HS-27A (cell line): ENCODE measurements around the gene SCGB3A2.
"Not testable (repeated sequence)": the region's sequence is repeated elsewhere in the genome, so short reads cannot be mapped to it uniquely, and the experiment has no call there.

Experiments
- DNase-seq: peaks from one replicate; pipeline ENCODE4 v3.0.0-alpha.2; 2012; ENCODE audit warnings: low read depth, missing footprints

SCGB3A2 gene

DNA sequence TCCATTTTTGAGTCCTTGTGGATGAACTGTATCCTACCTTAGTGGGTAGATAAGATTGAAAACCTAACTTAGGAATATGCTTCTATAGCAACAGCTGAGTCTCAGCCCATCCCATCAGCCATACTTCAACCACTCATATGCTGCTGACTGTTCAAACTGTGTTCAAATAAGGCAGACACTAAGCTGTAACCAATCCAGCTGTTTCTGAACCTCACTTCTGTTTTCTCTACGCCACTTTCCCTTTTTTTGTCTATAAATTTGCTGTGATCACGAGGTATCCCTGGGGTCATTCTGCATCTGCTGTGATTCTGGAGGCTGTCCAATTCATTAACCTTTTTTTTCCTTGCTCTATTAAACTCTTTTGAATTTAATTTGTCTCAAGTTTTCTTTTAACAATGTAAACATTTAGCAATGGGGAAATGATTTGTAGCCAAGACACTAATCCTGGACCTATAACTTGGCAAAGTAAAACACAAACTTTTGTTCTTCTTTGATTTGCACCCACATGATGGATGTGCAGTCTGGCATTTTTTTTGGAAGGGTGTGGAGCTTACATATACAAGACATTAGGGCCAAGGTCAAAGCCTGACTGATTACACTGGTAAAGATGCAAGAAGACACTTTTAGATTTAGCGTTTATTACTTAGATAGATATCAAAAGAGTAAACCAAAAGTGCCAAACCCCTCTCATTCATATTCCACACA is 14.9 kb upstream of the SCGB3A2 start:
- no peak for DNase-seq

GRCh38 chr5:147869112-147869511 is 9.4 kb upstream of the SCGB3A2 start:
- DNase-seq, result no peak

DNA sequence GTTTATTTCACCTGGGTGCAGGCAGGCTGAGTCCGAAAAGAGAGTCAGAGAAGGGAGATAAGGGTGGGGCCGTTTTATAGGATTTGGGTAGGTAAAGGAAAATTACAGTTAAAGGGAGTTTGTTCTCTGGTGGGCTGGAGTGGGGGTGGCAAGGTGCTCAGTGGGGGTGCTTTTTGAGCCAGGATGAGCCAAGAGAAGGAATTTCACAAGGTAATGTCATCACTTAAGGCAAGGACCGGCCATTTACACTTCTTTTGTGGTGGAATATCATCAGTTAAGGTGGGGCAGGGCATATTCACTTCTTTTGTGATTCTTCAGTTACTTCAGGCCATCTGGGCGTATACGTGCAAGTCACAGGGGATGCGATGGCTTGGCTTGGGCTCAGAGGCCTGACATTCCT is 8.6 kb upstream of the SCGB3A2 start:
- DNase-seq, result not testable (repeated sequence)

- DNase-seq, result not testable (repeated sequence)
Observed at GRCh38 chr5:147871980-147872549, 6.4 kb upstream of the SCGB3A2 start.

GRCh38 chr5:147872744-147873435 is 5.6 kb upstream of the SCGB3A2 start:
- DNase-seq, result not testable (repeated sequence)

- DNase-seq, result not testable (repeated sequence)
Observed at GRCh38 chr5:147874118-147874875, 4.2 kb upstream of the SCGB3A2 start.

DNA sequence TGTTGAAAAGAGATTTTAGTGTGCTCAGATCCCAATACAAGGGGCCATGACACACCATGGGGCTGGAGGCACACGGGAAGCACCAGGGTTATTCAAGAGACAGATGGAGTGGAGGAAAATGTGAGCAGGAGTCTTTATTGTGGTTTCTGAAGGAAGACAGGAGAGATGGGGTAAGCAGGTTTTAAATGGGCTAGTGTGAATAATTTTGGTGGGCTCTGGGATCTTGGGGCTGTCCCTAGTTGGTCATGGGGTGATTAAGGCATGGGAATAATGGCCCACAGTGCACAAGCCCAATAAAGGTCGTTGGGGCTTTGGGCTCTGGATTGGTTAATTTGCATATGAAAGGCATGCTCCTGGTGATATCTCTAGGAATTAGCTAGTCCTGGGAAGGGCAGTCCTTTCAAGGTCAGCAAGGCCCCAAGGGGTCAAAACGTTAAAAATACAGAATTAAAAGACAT is 3.6 kb upstream of the SCGB3A2 start:
- DNase-seq, result no peak

GRCh38 chr5:147876141-147876540 is 2.4 kb upstream of the SCGB3A2 start:
- no peak for DNase-seq

DNA sequence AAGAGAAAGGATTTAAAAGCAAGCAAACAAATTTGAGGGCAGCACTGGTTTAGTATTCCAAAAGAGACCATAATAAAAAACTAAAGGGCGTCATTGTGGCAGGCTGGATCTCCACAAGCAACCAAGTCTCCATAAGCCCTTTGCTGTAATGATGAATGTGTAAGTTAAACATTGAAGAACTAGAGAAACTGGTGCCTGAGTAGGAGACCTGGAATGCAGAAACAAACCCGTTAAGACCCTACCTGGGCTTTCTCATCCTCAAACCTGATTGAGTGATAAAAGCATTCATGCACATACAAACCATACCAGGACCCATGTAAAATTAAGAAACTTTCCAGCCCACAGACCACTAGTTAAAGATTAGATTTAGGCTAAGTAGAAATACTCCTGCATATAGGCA is 1.9 kb upstream of the SCGB3A2 start:
- no peak for DNase-seq

DNA sequence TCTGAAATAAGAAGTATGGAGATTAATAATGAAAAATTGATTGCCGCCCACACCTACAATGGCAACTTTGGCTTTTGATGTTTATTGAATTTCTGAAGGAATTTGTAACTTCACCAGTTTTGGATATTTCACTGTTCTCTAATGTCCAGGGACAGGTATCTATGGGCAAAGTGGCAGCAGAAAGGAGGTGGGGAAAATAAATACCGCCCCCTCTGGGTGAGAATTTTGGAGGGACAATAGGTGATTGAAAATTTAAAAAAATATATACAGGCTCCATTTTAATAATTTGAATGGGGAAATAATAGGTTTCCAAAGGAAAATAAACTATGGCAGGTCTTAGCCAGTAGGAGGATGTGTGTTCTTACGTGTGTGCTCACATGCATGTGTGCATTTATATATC is 1.3 kb downstream of the SCGB3A2 start:
- DNase-seq, result no peak

GRCh38 chr5:147880487-147880886 is 2.0 kb downstream of the SCGB3A2 start:
- no peak for DNase-seq

DNA sequence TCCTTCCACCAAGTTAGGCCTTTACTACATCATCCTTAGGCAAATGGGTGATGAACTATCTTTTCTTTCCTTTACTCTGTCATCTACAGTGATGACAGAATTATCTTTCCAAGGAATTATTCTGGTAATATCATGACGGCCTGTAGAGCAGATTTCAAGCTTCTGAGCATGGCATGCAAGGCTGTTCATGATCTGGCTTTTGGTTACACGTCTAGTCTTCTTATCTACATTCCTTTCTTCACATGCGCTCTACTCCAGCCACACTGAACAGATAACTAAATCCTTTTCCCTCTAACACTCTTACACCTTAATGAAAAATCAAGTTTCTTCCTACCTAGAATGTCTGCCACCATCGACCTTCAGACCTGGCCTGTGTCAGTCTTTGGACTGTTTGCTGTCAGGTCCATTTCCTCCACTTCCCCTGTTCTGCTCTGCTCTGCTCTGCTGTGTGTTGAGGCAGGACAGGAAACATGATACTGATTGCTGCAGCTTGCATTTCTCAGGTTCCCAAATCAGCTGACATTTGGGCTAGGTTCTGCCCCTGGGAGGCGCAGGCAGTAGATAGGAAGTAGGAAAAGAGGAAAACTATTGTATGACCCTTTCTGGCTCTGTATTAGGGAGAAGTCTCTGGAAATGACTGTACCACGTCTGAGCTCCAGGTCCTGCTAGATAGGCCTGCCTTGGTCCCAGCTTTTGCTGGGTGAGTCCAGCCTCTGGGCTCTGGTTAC is 4.2 kb downstream of the SCGB3A2 start:
- no peak for DNase-seq

DNA sequence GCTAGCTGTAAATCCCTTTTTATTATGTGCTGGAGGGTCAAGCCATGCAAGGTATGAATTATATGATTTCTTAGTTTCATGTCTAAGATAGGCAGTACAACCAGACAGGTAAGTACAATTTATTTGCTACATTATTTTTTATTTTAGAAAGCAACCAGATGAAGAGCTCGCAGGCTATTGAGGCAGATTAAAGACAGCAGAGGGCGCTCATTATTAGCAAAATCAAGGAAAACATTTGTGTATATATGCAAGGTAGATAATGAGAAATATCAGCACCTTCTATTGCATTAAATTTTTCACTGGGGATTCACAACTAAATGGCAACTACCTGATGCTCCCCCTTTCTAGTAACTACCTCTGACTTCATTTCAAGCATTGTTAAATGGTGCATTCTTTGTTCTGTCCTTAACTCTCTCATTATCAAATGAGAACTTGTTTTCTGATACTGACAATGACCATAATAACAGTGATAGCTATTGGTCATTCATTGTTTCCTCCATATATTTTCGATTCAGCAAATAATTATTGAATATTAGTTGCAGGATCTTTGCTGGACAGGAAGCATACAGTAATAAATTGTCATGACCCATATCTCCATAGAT is 8.6 kb downstream of the SCGB3A2 start:
- DNase-seq, result no peak

DNA sequence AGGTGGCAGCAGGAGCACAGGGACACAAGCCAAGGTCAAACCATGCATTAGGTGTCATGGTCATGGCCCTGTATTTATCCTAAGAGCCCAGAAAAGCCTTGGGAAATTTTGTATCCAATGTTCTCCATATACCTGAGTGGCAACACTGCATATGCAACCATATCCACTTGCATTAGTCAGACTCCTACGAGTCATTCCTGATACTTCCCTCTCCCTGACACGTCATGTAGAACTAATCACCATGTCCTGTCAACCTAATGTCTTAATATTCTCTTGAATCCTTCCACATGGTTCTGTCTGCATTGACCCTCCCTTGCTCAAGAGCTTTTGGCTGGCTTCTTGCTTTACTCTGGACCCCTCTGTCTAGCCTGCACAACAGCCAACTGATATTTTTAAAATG is 9.4 kb downstream of the SCGB3A2 start:
- no peak for DNase-seq

DNA sequence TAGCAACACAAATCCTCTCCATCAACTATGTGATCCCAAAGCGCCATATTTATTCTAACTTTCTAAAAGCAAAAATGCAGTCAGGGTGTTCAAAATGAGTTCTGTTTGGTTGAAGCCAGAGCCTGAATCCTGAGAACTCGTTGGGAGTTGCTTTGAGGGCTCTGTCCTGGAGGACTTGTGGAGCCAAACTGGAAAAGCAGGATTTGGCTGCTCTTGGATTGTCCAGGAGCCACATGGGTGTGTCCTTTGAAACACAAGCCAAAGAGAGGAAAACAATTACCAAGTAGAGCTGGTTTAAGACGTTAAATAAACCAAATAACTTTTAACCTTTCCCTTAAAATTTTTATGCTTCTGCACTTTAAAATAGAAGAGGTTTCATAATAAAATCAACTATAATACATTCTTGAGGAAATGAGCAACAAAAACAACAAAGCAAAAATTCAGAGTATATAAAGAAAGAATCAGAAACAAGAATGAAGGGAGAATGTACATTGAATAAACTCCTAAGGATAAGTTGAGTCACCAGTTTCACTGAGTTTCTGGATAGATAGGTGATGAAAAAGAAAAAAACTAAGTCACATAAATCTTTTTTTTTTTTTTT is 14.3 kb downstream of the SCGB3A2 start:
- DNase-seq, result no peak

- no peak for DNase-seq
Observed at GRCh38 chr5:147893820-147894219, 15.3 kb downstream of the SCGB3A2 start.

DNA sequence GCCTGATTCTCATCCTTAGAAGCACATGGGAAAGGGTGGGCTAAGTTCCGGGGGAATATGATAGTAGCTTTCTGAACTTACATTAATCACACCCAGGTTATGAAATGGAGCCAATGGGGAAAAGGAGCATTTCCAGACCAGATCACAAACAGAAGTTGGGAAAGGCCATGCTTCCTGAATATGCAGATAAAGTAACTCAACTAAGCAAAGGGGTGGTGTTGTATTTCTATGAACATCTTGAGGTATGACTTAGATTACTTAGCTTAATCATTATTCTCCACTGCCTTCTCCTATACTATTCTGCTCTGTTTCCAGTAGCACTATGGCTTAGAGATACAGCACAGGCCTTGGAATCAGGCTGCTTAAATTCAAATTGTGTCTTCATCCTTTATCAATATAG is 17.4 kb downstream of the SCGB3A2 start:
- no peak for DNase-seq

DNA sequence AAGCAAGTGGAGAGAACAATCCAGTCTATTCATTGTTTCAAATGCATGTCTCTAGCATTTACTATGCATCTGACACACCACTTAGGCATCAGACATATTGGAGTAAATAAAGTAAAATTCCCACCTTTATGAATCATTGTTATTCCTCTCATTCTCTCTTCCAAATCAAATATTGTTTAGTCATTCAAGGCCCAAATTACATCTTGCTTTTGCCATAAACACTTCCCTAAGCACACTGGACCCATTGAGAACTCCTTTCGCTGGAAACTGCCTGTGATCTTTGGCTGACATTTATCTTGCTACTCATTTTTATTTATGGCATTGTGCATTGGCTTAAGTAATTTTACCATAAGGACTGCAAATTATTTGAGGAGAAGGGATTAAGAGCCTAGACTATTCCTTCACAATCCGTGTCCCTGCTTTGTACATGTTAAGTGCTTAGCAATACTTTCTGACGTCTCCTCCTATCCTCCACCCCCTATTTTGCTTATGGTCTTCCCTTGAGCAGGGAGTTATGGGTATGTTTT is 20.4 kb downstream of the SCGB3A2 start:
- no peak for DNase-seq

DNA sequence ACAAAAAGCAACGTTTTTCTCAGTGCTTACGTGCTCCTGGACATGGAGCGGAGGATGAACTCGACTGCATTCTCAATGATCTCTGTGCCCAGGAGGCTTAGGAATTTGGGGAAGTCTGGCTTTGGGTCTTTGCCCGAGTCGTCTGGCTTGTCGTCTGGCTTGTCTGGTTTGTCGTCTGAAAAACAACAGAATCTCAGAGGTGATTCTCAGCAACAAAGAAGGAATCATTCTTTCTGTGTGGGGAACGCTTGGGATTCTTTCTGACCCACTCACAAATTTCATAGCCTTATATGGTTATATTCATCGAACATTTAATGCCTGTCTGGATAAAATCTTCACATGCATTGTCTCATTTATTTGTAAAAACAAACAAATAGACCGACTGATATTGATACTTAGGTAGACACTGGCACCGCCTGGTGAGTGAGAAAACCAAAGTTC is 23.1 kb downstream of the SCGB3A2 start:
- peak; percentile 70 for DNase-seq

- no peak for DNase-seq
Observed at GRCh38 chr5:147902609-147903115, 24.2 kb downstream of the SCGB3A2 start.
